HG03575 (cell line): Measurements from ENCODE around the gene PRXL2B.

Source experiments
- ATAC-seq: cut with Tn5 transposase; IDR thresholded peaks from one replicate; pipeline ENCODE4 v1.9.1; 2021; ENCODE audit not compliant: unreplicated experiment, insufficient number of reproducible peaks, low FRiP score; ENCODE audit errors: extremely low read depth

Gene PRXL2B

DNA sequence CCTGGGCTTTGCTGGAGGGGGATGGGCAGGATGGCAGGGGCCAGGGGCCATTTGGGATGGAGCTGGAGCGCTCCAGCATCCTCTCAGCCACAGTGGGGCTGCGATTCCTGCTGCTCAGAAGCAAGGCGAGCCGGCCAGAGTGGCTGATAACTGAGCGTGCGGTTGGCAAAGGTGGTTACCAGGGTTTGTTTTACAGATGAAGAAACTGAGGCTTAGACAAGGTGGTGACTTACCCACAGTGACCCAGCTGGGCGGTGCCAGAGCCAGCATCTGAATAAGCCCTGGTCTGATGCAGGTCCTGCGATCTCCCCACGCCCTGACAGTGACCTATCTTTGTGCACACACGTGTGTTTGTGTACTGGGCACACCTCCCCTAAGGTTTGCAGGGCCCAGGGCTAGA, 5.9 kb upstream of the PRXL2B start:
- ATAC-seq = no peak

DNA sequence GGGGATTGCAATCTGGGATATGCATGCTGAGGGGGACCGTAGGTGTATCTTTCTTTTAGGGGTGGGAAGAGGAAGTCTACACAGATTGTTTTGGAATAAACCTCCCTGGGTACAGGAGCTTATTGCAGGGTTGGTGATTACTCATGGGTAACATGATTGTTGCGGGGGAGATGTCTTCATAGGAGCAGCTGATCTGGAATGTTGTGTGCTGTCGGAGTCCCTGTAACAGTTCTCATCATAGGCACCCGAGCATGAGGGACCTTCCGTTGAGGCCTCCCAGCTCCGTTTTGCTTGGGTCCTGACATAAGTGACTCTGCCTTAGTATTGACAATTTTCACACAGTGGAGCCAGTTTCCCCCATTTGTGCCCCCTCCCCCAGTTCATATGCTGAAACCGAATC, 4.2 kb upstream of the PRXL2B start:
- ATAC-seq = no peak

DNA sequence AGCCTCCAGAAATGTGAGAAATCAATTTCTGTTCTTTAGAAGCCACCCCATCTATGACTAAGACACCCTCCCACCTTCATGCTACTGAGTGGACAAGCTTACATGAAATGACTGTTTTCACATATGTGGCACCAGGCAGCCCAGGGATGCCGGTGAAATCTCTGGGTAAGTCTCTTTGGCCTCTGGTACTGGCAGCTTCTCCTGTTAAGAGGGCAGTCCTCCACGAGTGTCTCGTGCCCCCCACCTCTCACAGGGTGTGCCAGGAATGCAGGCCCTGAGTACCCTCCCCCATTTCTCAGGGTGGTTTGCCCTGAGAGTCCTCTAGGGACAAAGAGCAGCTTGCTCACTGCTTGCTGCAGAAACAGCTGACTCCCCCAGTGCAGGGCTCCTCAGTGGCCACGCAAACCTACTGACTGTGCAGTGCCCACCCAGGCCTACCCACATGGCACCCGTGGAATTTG, 3.2 kb upstream of the PRXL2B start:
- no peak for ATAC-seq

DNA sequence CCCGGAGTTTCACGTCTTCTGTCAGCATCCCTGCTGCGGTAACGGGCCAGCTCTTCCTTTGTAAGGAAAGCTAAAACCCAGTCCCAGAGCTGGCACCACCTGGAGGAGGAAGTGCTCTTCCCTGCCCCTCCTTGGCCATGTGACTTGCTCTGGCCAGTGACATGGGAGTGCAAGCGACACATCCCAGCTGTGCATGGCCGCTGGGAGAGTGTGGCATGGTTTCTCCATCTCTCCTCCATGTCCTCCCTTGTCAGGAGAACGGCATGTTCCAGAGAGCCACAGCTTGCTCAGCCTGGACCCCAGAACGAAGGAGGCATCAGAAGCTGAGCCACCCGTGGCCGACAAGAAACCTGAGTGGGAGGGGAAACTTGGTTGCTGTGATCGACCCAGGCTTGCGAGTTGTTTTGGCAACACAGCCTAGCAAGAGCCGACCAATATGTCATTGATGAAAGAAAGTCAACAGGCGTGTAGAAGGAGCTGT, 2.7 kb upstream of the PRXL2B start:
- no peak for ATAC-seq

DNA sequence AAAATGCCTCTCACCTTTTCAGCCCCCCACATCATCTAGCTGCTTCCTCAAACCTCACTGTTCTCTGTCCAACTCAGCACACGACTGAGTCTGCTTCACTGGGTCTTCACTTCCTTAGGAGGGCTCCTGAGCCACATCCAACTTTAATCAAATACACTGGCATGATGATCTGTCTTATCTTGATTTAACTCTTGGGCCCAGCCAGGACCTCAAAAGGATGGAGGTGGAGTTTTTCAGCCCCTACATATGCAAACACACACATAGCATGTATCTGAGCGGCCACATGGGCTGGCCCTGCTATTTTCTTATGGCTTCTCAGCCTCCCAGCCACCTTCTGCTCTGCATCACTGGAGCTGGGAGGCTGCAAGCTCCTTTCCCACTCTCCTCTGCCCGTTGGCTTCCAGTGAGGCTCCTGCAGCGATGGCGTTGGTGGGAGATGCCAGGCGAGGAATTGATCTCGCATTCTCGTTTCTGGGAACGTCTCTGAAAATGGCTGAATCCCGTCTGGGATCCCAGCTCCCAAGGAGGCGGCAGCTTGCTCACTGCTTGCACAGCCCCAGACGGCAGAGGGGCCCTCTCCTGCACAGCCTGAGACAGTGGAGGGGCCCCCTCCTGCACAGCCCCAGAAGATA, 1.8 kb upstream of the PRXL2B start:
- no peak for ATAC-seq

DNA sequence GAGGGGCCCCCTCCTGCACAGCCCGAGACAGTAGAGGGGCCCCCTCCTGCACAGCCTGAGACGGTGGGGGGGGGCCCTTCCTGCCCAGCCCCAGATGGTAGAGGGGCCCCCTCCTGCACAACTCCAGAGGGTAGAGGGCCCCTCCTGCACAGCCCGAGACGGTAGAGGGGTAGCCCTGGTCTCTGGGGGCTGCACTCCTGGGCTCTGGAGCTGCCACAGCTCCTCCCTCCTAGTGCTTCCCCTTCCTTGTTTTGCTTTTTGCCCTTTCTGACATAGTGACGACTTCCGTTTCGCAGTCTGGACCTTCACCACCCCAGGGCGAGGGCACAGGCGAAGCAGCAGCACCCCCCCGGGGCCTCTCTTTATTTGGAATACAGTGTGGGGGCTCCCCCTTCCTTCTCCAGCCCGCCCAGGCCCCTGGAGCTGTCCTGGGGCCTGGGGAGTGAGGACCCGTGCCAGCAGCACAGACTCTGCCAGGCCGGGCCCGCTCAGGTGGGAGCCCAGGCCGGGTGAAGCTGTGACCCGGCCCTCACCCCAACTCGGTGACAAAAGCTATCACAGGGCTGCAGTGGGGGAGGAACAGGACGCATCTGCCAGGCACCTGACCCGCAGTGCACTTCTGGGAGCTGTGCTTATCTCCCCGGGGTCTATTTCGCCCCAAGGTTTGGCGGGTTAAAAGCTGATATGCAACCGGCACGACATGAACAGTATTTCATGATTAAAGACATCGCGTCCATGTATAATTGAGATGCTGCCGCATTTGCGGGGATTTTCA, 1.1 kb upstream of the PRXL2B start:
- no peak for ATAC-seq

DNA sequence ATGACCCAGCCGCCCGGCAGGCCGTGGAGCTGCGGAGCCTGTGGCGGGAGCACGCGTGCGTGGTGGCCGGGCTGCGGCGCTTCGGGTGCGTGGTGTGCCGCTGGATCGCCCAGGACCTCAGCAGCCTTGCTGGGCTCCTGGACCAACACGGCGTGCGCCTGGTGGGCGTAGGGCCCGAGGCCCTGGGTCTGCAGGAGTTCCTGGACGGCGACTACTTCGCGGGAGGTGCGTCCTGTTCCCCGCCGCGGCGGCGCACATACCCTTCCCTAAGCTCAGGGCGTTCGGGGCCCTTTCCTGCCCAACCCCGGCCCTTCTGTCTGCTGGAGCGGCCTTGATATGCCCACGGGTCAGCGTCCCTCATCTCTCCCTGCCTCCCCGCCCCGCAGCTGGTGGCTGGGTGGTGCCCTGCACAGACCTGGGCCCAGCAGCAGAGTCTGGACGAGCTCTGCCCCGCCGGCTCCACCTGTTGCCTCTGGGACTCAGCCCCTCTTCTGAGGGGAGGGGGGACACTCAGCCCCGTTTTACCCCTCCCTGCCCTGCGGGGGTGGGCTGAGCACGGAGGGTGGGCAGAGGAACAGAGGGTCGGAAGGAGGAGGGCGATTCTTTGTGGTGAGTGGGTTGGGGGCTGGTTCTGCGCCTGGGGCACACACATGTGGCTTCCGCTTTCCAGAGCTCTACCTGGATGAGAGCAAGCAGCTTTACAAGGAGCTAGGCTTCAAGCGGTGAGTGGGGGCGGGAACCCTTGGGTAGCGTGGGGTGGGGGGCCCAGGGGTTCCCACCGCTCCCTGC, 688 bp downstream of the PRXL2B start:
- ATAC-seq = no peak

DNA sequence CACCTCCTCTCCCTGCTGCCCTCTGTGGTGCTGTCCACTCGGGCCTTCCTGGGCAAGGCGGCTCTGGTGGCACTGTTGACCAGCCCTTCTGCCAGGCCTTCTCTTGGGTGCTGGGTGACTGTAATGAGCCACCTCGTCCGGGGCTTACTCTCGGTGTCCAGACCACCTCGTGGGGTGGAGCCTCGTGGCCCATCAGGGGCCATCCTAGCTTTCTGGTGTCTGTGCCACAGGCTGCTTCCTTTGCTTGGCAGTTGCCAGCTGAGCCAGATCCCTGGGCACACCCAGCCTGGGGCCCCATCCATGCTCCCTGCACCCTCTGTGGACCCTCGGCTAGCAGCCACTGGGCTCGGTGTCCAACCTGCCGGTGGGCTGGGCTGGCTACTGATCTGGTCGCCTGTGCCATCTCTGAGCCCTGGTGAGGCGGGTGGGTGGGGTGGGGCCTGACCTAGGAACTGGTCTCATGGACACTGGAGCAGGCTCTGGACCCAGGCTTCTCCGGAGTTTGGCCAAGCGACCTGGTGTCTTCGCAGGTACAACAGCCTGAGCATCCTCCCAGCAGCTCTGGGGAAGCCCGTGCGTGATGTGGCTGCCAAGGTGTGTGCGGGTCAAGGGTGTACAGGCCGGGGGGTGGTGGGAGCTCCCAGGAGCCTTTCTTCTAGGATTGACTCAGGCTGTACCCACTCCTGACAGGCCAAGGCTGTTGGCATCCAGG, 1.4 kb downstream of the PRXL2B start:
- no peak for ATAC-seq

DNA sequence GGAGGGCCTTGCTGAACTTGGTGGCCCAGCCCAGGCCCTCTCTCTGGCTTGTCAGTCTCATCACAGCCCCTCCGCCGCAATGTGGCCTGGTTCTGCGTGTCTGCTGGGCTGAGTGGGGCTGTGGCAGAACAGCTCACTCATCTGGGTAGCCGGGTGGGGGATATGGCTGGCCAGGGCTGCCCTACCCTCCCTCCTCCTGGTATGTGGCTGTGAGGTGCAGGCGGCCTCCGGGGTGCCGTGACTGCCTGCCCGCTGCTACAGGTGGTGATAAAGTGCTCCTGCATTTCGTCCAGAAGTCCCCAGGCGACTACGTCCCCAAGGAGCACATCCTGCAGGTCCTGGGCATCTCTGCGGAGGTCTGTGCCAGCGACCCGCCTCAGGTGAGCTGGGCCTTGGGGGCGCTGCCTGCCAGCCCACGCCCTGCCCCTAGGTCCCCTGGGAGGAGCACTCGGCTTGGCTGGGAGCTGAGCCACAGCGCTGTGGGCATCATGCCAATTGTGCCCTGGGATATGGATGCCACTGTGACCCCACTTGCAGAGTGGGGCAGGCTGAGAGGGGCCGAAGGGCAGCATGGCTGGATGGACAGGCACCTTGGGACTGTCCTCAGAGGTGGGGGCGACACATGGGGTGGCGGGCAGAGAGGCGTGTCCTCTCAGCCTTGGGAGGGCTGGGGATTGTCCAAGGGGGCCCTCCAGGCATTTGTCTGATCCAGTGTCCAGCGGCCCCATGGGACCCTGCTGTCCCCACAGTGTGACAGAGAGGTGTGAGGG, 2.3 kb downstream of the PRXL2B start:
- ATAC-seq = no peak

DNA sequence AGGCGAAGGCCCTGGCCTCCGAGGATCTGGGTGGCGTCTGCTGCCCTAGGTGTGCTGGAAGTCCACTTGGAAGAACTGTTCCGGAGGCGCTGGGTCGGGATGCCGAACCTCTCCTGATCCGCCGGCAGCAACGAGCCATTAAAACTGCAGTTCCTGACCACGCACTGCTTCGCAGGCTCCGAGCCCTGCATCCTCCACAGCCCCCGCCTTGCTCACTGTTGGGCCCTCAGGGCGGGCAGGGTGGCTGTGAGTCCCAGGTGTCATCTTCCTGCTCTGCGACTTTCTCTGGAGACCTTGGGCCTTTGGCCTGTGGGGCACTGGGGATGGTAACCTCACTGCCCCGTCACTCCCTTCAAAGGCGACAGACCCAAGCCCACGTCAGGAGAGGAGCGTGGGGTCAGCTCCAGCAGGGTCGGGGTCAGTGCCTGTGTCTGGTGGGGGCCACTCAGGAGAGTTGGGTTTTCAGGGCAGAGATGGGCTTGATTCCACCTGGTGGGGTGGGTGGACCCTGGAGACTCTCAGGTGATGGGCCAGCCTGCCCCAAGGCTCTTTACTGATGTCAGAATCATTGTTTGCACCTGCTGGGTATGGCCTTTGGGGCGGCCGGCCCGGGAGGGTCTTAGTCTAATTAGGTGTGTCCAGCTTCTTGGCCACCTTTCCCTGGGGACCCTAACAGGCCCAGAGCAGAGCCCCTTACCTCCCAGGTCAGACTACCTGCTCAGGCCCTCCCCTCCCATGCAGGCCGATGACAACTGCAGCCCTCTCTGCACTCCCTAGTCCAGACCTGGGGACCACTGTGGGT, 3.1 kb downstream of the PRXL2B start:
- no peak for ATAC-seq

DNA sequence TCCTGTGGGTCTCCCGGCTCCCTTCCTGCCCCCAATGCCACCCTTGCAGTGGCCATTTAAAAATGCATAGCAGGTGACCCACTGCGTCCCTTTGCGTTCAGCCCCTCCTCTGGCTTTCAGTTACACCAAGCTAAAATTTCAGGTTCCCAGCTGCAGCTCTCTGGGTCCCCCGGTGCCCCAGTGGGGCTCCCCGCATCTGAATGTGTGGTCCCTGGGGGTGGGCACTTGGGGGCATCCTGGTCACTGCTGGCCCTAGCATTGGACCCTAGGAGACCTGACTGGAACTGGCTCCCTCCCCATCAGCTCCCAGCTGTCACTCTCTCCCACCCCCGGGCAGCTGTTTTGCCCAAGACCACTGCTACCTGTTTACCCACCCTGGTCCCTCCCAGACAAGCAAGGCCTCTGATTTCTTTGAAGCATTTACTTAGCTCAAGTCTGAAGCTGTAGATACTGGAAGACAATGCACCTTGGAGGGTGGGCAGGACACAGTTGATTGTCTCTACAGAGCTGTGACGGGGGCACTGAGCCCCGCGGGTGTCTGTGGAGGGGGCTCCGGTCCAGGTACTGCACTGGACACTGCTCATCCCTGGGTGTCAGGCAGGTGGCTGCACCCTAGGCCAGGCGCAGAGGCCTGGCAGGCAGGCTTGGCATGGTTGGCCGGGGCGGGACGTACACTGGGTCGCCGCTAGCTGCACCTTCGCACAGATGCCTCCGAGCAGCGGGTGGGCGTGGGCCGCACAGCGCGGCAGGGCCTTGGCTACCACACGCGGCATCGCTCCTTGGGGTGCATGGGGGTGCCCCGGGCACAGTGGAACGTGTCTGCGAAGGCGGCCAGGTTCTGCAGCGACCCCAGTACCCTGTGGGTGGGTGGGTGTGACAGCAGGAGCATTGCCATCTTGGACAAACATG, 3.9 kb downstream of the PRXL2B start:
- no peak for ATAC-seq

DNA sequence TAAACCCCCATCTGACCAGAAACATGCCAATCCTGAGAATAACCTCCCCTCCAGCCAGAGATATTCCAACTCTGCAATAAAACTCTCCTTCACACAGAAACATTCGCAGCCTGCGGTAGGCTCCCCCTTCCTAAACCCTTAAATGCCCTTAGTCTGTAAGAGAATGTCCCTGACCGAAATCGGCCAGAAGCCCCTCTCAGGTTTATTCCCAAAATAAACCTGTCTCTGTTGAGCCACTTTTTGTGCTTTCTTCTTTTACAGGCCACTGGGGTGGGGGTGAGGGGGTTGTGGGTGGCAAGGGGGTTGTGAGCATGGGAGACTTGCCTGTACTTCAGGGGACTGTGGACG, 4.6 kb downstream of the PRXL2B start:
- no peak for ATAC-seq

DNA sequence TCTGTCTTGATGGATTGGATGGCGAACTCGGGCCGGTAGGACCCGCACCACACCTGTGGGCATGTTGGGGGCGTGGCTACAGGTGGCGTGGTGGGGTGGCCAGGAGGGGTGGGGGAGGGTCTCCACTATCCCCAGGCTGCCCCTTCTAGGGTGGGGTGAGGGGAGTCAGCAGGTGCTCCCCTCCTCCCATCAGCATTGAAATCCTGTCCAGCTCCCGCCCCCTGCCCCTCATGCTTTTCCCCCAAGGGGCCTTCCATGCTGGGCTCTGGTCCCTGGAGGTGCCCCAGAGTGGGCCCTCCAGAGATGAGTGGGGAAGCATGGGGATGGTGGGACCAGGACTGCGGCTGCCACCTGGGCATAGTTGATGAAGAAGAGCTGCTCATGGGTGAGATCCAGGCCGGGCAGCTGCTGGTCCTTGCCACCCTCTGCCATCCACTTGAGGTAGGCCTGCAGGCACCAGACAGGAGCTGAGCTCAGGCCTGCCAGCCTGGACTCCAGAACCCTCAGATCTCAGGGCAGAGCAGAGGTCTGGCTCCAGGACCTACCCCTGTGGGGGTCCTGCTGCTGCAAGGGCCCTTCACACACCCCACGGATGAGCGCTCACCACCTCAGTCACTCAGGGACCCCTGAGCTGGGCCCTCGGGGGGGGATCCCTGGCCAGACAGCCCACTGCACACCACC, 5.1 kb downstream of the PRXL2B start:
- no peak for ATAC-seq

DNA sequence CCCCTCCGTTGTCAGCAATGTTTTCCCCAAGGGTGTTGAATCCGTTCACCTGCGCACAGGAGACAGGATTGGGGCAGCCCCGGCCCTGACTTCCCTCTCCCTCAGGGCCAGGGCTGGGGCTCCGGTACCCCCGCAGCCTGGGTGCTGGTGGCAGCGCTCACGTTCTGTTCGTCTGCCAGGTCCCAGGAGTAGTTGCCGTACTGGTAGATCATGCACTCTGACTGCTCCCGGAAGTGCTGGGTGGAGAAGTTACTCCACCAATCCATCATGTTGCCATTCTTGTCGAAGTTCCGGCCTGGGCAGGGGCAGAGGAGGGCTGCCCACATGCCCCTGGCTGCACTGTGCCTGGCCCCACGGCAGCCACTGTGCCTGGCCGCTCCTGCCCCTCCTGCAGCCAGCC, 6.1 kb downstream of the PRXL2B start:
- ATAC-seq = no peak

DNA sequence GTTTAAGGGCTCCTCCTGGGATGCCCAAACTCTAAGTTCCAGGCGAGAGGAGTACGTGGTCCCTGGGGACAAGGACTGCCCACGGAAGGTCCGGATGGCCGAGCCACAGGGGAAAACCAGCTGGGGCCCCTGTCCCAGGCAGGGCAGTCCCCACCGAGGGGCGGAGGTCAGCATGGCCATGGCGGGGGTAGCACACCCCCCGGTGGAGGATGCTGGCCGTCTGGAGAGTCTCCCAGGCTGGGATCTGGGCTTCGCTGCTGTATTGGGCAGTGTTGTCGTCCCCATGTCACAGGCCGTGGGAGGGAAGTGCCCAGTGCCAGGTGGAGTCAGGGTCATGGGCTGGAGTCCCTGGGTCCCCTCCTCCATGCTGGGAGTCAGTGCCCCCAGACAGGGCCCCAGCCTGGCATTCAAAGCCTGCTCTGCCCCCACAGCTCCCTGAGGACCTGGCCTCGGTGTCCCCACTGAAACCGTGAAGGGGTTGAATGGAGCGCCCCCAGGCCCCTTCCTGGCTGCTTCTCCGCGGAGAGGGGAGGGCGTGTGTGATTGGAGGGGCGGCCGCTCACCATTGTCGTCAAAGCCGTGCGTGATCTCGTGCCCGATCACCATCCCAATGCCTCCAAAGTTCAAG, 6.8 kb downstream of the PRXL2B start:
- no peak for ATAC-seq

DNA sequence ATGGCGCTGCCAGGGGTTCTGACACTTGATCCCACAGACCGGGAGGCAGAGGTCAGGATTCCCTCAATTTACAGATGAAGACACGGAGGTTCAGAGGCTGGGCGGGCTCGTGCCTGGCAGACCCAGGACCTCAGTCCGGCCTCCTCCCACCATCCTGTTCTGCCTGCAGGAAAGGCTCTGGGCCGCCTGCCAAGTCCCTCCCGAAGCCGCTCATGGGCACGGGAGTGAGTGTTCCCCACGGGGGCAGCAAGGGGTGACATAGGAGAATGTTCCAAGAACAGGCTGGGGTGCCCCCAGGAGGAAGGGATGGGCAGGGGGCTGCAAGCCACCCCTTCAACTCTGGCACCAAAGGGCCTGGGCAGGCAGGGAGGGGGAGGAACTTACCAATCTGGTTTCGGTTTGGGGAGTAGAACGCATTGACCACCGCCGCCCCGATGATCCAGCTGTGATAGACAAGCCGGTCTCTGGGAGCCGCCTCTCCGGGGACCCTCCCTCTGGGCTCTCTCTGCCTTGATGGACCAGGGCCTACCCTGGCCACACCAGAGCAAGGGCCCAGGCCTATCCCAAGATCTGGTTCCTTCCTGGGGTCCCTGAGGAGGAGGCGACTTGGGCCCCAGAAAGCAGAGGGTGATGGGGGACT, 7.5 kb downstream of the PRXL2B start:
- no peak for ATAC-seq
